Middle frontal gyrus (tissue), 1 donor: ENCODE measurements around the gene THOC1.
"Not testable (repeated sequence)": the region's sequence is repeated elsewhere in the genome, so short reads cannot be mapped to it uniquely, and the experiment has no call there.

ENCODE experiments used
- DNase-seq: peaks from one replicate; pipeline ENCODE4 v3.0.0-alpha.2; 2015; ENCODE audit warnings: low spot score; ENCODE audit errors: extremely low spot score

THOC1 gene, protein sequence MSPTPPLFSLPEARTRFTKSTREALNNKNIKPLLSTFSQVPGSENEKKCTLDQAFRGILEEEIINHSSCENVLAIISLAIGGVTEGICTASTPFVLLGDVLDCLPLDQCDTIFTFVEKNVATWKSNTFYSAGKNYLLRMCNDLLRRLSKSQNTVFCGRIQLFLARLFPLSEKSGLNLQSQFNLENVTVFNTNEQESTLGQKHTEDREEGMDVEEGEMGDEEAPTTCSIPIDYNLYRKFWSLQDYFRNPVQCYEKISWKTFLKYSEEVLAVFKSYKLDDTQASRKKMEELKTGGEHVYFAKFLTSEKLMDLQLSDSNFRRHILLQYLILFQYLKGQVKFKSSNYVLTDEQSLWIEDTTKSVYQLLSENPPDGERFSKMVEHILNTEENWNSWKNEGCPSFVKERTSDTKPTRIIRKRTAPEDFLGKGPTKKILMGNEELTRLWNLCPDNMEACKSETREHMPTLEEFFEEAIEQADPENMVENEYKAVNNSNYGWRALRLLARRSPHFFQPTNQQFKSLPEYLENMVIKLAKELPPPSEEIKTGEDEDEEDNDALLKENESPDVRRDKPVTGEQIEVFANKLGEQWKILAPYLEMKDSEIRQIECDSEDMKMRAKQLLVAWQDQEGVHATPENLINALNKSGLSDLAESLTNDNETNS

DNA sequence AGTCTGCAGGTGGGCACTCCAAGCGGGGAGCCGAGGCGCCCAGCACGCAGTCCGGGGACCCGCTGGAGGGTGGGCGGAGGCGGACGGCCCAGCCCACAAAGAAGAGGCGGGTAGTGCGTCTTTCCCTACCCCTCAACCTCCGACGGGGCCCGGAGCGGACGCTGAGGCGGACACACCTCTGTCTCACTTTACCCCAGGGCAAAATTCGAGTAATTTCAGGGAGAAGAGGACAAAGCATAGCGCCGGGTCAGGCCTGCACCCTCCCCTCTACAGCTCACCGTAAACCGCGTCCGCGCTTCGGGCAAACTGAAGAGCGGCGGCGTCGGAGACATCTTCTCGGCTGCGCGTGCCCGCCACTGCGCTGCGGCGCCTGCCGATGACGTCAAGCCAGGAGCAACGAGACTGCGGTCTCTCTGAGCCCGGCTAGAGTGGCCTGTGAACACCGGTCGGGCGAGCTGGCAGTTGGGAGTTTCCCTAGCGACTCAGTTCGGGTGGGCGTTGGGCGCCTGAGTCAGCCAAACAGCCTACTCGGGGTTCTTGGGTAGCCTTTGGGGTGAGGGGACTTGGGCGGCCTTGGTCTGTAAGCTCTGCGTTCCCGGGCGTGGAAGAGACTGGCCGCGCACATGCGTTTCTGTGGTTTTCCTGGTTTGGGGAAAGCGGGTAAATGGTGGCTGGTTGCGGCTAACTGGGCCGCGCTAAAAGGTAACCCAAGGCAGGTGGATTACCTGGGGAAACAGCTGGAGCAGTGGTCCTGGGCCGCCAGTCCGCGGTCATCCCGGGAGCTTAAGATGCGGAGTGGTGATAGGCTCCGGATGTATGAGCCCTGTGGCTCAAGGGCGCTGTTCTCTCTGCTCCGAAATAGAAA is at the start of gene THOC1:
TSS of gene THOC1 (minus strand) at position 360 of the 865 bp plus-strand sequence. CDS start at position 332, 28 bp downstream.
- DNase-seq: peak; percentile 93

DNA sequence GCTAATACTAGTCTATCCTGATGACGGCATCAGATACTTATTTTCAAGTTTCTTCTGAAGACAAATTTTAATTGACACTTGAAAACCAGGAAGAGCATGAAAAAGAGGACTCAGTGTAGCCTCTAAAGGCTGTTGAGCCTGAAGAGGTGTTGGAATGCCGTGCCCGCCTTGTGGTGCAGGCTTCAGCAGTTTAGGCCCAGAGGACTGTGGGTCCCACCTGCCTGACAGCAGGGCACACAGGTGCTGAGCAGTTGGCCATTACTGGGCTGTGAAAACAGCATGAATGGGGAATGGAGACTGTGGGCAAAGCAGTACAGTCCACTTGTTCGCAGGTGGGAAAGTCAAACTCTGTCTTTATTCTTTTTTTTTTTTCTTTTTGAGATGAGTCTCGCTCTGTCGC is 49.8 kb upstream of the THOC1 start:
- DNase-seq: no peak

DNA sequence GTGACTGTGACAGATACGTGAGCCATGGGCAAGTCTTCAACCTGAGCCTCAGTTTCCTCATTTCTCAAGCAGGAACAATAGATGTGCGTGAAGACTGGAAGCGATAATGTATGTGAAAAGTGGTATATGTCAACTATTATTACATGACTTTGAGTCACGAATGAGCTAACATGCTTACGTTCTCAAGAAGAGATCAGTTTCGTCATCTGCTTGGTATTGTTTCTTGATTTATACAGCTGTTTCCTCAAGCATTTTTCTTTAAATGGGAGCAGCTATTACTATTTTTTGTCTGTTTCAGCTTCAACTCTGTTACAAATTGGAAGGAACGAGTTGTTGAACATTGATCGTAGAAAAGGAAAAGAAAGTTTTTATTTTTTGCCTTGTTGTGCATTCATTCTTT is 48.5 kb upstream of the THOC1 start:
- no peak for DNase-seq

DNA sequence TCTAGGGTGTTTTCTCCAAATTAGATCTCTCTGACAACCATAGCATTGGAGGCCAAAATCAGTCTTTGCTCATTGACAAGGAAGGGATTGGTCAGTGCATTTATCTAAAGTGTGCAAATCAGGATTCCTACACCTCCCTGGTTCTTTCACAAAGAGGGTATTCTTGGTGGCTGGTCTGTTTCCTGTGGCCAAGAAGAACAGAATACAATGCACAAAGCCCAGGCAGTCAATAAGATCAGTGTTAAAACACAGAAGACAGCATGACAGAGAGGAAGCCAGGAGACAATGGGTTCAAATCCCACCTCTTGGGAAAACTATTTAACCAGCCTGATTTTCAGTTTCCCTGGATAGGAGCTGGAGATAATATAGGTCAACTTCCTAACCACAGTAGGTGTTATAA is 46.1 kb upstream of the THOC1 start:
- no peak for DNase-seq

DNA sequence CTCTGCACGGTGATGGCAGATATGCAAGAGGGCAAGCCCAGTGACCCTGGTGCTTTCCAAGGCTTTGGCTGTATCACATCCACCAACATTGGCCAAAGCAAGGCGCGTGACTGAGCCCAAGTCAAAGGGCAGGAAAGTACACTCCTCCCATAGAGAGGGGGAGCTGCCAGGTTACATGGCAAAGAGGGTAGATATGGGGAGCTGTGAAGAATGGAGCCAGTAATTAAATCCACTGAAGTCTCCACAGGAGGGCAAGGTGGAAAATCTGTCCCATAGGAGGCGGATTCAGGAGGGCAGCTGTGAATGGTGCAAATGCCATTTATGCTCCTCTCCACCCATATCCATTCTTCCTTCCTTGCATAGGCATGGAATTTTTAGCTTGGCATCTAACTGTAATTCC is 44.6 kb upstream of the THOC1 start:
- no peak for DNase-seq

DNA sequence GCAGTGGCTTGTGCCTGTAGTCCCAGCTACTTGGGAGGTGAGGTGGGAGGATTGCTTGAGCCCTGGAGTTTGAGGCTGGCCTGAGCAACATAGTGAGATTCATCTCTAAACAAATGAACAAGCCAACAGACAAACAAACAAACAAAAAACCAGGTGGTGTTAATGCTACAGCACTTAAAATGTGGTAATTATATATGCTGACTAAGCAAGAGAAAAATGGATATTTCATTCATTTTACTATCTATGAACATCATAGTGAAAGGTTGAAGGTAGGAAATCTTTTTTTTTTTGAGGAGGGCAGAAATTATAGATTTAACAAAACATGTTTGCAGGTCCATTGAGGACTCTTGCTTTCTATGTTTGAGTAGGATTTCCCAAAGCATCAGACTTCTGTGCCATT is 42.2 kb upstream of the THOC1 start:
- DNase-seq: no peak

DNA sequence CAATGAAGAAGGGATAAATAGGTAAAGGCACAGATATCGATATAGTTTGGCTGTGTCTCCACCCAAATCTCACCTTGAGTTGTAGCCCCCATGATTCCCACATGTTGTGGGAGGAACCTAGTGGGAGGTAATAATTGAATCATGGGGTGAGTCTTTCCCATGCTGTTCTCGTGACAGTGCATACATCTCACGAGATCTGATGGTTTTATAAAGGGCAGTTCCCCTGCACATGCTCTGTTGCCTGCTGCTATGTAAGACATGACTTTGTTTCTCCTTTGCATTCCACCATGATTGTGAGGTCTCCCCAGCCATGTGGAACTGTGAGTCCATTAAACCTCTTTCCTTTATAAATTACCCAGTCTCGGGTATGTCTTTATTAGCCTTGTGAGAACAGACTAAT is 40.2 kb upstream of the THOC1 start:
- not testable (repeated sequence) for DNase-seq

DNA sequence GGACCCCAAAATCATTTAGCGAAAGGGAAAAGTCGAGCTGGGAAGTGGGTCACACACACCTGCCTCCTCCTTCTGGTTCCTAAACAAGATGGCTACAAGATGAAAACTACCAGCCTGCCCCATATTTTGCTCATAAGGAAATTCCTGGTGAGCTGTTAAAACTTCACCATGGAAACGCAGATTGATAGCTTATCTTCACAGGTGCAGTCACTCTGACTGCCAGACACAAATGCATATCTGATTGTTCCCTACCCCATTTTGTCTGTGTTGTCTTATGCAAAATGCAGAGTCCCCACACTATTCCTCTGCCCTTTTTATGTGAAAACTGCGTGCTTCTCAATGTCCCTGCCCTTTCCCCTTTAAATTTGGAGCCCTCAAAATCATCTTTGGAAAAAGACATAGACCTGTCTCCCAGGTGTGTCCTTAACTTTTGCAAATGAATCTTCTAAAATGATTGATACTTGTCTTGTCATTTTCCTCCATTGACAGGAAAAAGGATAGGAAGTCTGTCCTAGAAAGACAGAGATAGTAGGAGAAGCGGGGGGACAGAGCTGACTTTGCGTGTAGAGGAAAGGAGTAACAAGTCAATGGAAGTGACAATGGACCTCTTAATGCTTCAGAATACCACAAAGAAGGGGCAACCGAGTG is 38.9 kb upstream of the THOC1 start:
- no peak for DNase-seq

DNA sequence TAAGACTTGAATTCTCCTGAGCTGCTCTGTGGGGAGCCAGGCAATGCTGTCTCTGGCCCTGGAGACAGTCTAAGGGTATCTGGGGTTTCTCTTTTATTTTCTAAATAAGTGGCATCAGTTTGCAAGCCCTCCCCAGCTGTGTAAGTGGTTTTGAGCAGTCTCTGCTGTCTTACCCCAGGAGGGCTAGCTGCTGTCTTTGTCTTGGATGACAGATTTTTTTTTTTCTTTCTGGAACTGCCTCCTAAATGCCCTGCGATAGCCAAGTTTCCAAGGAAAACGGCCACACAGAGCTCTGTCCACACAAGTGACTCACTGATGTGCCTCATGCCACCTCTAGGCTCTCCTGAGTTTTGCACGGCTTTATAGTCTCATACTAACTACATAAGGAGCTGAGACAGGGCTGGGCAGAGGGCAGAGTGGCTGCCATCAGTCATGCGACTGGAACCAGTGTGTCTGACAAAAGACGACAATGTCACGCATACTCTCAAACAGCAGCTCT is 37.2 kb upstream of the THOC1 start:
- no peak for DNase-seq

DNA sequence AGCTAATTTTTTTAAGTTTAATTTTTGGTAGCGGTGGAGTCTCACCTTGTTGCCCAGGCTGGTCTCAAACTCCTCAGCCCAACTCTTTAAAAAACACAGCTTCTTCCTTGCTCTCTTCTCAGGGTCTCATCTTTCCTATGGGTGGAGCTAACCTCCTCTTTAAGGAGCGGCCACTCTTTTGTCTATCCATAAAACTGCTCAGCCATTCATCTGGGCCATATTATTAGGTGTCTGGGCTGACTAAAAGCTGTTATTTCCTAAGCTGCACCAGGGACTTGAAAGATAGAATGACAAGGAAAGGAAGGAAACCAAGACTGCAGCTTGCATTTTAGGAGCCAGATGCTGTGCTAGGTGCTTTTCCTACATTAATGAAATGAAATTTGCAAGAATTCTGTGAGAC is 35.8 kb upstream of the THOC1 start:
- DNase-seq: no peak

DNA sequence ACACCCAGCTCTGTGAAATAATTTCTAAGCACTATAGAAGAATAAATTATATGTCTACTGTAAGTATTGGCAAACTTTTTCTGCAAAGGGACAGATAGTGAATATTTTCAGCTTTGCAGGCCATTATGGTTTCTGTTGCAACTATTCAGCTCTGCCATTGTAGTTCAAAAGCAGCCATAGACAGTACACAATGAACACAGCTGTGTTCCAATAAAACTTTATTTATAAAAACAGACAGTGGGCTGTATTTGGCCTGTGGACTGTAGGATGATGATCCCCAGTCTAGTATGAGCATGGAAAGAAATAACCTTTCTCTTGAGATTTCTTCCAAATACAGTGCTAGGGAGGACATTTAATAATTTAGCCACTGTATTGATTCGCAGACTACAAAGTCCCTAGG is 35.2 kb upstream of the THOC1 start:
- DNase-seq: no peak

DNA sequence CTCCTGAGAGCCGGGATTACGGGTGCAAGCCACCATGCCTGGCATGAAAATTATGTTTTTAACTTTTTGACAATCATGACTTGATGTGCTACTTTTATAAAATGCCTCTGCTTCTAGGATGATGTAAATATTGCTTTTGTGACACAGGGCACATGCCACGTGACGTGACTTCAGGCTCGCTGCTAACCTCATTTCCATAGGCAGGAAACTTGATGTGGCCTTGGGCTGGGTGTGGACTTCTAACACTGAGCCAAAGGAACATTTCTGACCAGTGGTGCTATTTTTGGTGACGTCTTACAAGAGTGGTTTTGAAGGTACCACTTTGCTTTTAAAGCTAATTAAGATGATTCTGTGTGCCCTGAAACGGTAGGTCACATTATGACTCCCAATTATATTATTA is 34.2 kb upstream of the THOC1 start:
- no peak for DNase-seq

DNA sequence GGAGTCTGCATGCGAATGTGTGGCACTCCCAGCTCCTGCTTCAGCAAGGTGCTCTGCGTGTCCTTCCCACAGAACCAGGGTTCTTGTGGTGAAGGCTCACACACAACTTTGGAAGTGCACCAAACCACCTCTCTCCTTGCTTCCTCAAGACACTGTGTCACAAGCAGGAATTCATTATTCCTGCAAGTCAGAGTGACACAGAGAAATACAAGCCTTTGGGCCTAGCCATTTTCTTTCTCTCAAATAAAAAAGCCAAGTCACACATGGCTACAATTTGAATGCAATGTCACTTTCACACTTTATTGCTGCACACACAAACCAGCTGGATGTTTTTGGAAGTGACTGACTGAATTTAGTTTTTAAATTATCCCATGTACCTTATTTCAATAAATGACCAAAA is 30.1 kb upstream of the THOC1 start:
- no peak for DNase-seq

DNA sequence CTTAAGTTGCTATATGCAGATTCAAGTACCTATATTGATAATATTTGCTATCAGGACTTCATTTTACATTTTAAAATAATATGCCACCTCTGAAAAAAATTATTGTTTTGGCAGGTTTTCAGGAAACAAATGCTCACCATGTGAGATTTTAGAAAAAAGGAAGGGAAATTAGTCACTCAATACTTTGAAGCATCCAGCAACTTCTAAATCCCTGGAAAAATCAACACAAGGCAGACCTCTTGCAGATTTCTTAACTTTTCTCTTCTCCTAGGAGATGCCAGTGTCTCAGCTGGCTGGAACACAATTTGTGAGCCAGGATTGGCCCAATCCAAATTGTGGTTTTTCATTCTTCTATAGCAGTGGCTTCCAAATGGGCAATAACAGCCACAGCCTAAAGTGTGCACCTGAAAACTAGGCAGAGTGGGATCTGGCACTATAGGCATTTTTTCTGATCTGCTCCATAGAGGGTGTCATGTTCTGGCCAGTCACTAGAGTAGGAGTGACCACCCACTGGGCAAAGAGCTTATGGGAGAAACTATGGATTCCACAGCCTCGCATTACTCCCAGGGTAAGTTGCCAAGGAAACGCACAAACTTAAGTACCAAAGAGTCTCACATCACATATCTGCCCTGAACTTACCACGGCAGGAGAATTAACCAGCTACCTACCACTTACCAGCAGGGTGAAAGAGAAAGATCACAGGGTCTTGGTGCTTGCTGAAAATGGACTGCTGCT is 28.1 kb upstream of the THOC1 start:
- no peak for DNase-seq

DNA sequence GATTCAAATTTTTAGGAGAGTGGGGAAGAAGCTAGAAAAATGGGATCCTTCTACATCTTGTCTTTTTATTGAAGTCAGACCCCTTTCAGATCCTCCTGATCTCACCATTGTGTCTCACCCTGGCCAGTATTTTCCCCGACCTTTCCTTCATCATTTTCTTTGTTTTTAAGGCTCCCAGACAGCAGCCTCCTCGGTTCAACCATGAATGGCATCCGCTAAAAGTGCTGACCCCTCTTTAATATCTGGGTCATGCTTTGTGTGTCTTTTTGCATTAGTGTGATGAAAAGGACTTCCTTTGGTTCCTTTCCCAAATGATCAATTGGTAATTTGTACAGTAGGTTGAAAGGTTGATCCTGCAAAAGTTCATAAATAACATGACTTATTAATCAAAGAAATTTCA is 26.7 kb upstream of the THOC1 start:
- DNase-seq: no peak

DNA sequence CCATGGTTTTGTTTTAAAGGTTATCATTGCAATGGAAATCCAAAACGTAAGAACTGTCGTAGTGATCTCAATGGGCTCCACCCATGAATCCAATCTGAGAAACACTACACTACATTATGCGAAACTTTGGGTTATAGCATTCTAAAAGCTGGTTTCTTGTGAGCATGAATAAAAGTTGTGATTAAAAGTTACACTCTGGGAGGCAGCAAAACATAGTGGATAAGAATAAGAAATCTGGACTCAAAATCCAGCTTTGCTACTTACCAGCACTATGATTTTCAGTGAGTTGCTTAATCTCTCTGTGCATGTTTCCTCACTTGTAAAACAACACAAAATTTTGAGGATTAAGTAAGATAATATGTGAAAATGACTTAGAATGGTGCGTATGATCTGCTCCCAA is 25.7 kb upstream of the THOC1 start:
- DNase-seq: no peak

DNA sequence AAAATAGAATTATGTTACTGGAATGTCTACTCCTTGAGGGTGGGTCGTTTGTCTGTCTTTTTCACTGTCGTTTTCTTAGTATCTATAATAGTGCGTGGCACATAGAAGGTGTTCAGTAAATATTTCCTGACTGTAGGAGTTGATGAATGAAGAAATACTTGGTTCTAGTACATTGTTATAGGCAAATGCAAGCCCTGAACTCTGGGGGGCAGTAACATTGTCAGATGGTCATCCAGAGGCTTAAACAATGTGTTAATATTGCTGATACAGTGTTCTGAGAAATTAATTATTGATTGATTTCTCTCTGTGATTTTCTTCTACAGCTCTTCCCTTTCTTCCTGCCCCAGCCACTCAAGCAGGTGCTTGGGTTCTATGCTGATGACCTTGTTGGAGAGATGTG is 24.4 kb upstream of the THOC1 start:
- DNase-seq: no peak

DNA sequence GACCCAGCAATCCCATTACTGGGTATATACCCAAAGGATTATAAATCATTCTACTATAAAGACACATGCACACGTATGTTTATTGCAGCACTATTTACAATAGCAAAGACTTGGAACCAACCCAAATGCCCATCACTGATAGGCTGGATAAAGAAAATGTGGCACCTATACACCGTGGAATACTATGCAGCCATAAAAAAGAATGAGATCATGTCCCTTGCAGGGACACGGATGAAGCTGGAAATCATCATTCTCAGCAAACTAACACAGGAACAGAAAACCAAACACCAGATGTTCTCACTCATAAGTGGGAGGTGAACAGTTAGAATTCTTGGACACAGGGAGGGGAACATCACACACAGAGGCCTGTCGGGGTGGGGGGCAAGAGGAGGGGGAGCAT is 22.1 kb upstream of the THOC1 start:
- not testable (repeated sequence) for DNase-seq

DNA sequence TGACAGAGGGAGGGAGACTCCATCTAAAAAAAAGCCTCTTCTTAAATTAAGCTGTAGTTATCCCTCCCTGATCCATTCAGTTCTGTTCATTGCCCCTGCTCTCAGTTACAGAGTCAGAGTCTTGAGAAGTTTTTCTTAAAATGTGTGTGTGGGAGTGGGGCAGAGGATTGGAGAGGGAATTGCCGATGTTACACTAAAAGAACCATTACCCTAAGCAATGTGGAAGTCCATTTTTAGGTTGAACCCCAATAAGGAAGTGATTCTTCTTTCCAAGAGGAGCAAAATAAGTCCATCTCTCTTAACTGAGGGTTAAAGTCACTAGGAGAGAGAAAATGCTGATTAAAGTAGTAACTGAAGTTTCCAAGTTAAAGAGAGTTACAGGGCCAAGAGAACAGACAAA is 21.2 kb upstream of the THOC1 start:
- no peak for DNase-seq

DNA sequence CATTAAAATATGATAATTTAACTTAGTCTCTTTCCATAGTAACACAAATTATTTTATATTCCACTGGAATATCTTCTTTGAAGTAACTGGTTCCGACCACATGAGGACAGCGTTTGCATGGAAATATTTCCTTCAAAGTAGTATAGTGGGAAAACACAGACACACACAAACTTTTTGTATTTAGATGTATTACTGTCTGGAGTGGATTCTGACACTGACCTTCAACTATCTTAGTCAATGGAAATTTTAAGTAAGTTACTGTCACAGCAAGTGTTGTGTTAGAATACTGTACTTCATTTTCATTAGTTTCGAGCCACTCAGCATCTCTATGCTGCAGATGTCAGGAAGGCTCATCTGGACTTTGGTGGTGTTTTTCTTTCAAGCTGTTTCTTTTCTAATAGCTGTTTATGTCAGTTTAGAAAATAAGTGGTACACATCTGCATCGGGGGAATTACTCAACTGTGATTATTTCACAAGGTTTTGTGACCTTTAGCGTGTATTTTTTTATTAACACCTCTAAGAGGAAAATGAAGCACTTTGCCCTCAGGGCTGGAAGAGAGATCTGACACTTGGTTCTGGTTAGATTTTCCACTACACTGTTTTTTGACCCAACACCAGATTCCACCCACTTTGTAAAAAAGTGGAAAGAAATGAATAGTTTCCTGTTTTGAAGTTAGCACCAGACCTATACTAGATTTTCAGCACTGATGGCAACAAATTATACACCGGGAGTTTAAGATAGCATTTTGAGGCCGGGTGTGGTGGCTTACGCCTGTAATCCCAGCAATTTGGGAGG is 18.9 kb upstream of the THOC1 start:
- DNase-seq: peak; percentile 13
